HG03342 (cell line): ENCODE results near the gene LZTS3.
"Not testable (repeated sequence)": the region's sequence is repeated elsewhere in the genome, so short reads cannot be mapped to it uniquely, and the experiment has no call there.

Experiments
- ATAC-seq: cut with Tn5 transposase; IDR thresholded peaks from one replicate; pipeline ENCODE4 v1.9.1; 2021; ENCODE audit warnings: mild to moderate bottlenecking, moderate library complexity; ENCODE audit not compliant: unreplicated experiment

LZTS3 gene

DNA sequence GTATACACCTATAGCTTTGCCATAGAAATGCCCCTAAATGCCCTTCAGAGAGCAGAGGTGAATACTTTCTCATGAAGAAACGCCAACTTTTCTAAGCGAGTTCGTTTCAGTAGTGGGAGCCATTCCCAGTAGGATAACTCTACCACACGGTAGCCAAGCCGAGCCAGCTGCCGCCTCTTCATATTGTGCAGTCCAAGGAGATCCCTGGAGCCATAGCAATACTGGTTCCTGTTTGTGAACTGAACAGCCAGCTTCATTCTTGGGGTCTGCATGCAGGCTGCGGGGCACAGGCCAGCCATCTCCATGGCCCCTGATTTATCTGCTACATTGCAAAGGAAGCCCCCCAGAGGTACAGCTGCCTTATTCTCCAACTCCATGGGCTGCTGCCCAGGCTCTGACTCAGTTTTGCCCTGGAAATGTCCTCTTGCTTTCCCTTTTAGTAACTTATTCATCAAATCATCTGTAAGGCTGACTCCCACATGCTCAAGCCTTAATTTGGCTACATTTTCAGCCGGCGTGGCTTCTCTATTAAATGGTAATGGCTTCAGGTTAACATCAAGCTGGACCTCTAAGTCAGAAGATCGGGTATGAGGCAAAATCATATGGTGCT lies 26.5 kb downstream of the LZTS3 start:
- no peak for ATAC-seq

DNA sequence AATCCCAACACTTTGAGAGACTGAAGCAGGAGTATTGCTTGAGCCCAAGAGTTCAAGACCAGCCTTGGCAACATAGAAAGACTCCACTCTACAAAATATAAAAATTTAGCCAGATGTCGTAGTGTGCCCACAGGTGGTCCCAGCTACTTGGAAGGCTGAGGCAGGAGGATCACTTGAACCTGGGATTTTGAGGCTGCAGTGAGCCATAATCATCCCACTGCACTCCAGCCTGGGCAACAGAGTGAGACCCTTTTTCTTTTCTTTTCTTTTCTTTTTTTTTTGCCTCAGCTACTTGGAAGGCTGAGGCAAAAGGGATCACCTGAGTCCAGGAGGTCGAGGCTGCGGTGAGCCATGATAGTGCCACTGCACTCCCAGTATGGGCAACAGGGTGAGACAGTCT lies 31.6 kb downstream of the LZTS3 start:
- ATAC-seq: no peak

DNA sequence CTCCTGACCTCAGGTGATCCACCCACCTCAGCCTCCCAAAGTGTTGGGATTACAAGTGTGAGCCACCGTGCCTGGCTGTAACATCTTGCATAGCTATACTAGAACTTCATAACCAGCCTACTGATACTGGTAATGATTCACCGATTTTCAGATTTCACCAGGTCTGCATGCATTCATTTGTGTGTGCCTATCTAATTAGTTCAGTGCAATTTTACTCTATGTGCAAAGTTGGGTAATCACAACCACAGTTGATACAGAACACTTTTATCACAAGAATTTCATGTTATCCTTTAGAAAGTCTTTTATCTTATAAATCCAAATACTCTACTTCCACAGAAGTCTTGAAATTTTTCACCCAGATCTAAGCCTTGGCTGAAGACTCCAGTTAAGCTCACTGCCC lies 35.9 kb downstream of the LZTS3 start:
- ATAC-seq: no peak

DNA sequence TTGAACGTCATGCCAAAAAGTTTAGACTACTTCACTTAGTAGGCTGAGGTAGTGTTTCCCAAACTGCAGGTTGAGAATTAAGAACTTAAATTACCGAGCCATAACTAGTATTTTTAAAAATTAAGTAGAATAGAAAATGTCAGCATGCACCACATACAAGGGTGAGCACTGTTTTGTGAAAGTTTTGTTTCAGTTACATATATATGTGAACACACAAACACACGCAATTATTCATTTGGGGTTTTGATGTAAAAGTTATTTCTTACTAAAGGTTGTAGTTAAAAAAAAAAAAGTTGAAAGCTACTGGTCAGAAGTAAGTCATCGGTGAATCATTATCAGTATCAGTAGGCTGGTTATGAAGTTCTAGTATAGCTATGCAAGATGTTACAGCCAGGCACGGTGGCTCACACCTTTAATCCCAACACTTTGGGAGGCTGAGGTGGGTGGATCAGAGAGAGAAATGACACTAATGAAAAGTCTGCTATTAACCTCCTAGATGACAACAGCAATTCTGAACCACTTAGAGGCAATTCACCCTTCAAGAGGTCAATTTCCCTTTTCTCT lies 37.8 kb downstream of the LZTS3 start:
- no peak for ATAC-seq

DNA sequence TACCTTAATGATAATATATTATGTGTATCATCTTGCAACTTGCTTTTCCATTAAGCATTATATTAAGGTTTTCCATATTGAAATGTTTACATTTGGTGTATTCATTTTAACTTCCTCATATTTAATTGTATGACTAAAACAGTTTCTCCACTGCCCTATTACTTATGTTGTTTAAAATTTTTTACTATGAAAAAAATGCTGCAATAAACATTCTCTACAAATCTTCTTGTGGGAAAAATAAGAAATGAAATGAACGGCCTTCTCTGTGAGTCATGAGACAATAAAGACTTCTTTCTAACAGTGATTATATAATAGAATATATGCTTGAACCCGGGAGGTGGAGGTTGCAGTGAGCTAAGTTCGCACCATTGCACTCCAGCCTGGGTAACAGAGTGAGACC lies 39.2 kb downstream of the LZTS3 start:
- no peak for ATAC-seq

DNA sequence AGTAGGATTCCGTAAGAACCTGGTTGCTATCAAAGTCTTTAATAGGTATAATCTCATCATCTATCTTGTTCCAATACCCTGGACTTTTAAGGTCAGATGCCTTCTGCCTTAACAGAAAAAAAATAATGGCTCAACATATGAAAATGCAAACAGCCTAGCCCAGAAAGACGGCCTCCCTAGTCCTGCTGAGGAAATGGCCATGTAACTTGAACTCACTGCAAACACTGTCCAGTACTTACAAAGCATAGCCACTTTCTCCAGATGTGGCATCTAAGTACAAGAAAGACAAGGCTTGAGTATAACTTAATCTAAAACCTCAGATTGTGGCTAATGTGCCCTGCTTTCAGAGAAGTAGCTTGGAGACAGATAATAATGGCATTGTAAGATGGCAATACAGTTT lies 40.2 kb downstream of the LZTS3 start:
- ATAC-seq: no peak

DNA sequence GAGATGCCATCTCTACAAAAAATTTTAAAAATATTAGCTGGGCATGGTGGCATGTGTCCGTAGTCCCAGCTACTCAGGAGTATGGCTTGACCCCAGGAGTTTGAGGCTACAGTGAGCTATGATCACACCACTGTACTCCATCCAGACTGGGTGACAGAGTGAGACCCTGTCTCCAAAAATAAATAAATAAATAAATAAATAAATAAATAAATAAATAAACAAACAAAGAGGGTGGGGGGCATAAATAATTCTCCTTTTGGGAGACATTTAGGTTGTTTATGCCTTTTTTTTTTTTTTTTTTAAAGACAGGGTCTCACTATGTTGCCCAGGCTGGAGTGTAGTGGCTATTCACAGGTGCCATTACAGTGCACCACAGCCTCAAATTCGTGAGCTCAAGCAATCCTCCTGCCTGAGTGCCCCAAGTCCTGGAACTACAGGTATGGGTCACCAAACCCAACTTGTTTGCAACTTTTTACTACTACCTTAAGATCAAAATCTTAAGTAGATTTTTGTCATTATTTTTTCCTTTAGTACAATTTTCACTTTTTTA lies 43.2 kb downstream of the LZTS3 start:
- ATAC-seq: no peak

DNA sequence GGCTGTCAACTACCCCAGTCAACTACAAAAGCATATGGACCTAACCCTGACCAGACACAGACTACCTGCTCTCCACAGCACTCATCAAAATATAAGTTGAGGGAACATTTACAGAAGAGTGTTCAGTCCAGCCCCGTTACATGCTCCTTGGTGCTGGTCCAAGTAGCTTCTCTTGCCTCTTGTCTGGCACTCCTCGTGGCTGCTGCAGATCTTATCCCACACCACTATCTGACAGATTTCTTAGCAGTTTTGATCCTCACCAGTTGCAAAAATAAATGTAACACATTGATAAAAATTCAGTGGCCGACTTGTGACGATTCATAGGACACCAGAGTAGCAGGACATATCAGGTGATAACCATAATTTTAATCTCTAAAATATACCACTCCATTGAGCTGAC lies 44.3 kb downstream of the LZTS3 start:
- ATAC-seq: no peak

DNA sequence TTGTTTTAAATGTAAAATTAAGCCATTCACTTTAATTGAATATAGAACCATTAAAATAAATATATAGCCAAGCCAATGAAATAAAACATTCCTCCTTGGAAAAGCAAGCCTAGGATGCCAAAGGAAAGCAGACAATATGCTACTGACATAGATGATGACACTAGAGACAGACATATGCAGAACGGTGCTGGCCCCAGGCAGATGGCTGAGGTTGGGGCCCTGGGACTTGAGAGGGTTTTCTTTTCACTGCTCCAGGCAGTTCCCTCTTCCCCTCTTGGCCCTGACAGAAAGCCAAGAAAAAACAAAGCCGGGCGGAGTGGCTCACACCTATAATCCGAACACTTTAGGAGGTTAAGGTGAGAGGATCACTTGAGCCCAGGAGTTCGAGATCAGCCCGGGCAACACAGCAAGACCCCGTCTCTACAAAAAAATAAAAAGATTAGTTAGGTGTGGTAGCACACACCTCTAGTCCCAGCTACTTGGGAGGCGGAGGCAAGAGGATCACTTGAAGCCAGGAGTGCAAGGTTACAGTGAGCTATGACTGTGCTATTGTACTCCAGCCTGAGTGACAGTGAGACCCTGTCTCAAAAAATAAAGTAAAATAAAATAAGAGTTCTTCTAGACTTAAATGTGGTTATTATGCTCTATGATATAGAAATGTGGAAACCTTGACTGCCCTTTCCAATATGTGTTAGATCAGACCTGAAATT lies 44.9 kb downstream of the LZTS3 start:
- no peak for ATAC-seq

DNA sequence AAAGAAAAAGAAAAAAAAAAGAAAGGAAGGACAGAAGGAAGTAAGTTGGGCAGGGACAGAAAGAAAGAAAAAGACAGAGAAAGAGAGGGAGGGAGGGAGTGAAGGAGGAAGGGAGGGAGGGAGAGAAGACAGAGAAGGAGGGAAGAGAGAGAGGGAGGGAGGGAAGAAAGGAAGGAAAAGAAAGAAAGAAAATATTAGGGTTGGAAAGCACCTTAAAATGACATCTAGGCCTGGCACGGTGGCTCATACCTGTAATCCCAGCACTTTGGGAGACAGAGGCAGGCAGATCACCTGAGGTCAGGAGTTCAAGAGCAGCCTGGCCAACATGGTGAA lies 46.9 kb downstream of the LZTS3 start:
- no peak for ATAC-seq

DNA sequence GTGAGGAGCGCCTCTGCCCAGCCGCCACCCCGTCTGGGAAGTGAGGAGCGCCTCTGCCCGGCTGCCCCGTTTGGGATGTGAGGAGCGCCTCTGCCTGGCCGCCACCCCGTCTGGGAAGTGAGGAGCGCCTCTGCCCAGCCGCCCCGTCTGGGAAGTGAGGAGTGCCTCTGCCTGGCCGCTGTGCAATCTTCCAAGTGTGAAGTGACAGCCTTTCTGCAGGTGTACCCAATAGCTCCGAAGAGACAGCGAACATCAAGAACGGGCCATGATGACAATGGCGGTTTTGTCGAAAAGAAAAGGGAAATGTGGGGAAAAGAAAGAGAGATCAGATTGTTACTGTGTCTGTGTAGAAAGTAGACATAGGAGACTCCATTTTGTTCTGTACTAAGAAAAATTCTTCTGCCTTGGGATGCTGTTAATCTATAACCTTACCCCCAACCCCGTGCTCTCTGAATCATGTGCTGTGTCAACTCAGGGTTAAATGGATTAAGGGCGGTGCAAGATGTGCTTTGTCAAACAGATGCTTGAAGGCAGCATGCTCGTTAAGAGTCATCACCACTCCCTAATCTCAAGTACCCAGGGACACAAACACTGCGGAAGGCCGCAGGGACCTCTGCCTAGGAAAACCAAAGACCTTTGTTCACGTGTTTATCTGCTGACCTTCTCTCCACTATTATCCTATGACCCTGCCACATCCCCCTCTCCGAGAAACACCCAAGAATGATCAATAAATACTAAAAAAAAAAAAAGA lies 47.4 kb downstream of the LZTS3 start:
- ATAC-seq: not testable (repeated sequence)

DNA sequence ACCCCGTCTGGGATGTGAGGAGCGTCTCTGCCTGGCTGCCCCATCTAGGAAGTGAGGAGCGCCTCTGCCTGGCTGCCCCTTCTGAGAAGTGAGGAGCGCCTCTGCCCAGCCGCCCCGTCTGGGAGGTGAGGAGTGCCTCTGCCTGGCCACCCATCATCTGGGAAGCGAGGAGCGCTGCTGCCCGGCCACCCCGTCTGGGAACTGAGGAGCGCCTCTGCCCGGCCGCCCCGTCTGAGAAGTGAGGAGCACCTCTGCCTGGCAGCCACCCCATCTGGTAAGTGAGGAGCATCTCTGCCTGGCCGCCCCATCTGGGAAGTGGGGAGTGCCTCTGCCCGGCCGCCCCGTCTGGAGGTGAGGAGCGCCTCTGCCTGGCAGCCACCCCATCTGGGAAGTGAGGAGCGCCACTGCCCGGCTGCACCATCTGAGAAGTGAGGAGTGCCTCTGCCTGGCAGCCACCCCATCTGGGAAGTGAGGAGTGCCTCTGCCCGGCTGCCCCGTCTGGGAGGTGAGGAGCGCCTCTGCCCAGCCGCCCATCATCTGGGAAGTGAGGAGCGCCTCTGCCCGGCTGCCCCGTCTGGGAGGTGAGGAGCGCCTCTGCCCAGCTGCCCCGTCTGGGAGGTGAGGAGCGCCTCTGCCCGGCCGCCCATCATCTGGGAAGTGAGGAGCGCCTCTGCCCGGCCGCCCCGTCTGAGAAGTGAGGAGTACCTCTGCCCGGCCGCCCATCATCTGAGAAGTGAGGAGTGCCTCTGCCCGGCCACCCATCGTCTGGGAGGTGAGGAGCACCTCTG lies 48.4 kb downstream of the LZTS3 start:
- not testable (repeated sequence) for ATAC-seq

DNA sequence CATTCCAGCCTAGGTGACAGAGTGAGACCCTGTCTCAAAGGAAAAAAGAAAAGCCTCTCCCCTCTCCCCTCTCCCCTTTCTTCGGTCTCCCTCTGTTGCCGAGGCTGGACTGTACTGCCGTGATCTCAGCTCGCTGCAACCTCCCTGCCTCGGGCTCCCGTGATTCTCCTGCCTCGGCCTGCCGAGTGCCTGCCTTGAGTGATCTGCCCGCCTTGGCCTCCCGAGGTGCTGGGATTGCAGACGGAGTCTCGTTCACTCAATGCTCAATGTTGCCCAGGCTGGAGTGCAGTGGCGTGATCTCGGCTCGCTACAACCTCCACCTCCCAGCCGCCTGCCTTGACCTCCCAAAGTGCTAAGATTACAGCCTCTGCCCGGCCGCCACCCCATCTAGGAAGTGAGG lies 49.2 kb downstream of the LZTS3 start:
- ATAC-seq: not testable (repeated sequence)

DNA sequence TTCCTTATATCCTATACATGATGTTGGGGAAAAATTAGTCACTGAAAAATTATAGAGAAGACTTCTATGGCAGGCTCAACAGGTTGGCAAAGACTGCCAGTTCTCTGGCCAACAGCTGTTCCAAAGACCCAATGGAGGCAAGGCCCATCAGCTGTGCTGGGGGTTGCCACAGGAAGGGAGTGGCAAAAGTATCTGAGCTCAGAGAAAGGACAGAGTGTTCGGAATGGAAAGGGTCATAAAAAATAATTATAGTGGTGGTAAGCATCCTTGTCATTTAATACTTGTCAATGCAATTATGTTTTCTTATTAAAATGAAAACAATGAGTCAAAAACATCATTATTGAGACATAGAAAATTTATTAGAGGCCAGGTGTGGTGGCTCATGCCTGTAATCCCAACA lies 49.8 kb downstream of the LZTS3 start:
- no peak for ATAC-seq

DNA sequence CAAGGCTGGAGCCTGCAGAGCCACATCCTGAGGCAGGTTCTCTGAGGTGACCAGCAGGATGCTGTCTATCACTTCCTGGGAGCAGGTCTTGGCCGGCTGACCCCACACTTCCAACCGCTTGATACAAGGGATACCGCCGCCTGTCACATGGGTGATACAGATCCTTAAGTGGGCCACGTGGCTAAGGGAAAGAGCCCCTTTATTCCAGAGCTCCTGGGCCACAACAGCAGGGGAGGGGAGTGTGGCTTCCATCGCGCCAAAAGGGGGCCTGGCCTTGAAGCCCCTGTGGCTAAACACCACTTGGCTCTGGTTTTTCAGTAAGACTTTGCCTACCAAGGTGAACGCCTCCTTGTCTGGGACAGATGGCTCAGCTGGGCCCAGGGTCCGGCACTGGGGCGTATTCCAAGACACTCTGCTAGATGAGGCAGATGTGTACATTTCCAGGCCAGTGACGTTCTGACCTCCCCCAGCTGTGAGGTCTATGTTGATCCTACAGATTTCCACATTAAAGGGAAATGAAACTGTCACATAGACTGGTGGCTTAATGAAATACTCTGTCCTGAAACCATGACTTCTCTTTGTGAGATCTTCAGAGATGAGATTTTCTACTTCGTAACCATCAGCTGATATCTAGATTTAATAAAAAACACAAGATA lies 51.3 kb downstream of the LZTS3 start:
- no peak for ATAC-seq

DNA sequence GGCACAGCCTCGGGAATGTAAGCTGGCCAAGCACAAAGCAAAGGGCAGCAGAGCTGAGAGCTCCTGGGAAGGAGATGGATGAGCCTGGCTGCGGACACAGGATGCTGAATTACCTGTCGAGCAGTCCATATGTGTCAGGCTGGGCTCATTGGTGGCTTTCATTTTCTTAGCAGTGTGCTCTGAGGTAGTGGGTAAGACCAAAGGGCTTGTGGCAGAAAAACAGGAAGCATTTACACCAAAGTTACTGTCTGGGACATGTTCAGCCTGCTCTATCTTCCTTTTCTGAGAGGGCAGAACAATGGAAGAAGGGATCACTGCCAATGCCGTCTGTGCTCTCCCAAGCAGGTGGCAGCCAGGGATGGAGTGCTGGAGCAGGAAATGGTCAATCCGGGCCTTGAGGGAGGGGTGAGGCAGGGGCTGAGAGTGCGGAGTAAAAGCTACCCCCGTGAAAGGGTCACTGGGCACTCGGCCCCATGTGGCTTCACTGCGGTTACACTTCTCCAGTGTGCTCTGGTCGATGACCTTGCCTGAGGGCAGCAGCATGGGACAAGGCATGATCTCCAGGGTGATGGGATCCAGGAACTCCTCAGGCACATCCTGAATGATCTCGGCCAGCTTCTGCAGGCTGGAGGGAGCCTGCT lies 52.0 kb downstream of the LZTS3 start:
- no peak for ATAC-seq

DNA sequence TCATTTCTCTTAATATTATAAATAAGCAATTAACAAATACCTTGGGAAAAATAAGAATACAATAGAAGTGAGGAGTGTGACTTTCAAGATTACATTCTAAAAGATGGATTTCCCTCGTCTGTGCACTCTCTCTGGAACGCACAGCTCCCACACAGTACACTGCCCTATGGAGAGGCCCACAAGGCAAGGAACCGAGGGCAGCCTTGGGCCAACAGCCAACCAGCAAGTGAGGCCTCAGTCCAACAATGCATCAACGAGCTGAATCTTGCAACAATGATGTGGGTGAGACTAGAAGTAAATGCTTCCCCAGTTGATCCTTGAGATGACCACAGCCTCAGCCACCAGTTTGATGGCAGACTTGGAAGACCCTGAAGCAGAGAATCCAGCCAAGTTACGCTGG lies 54.3 kb downstream of the LZTS3 start:
- no peak for ATAC-seq

DNA sequence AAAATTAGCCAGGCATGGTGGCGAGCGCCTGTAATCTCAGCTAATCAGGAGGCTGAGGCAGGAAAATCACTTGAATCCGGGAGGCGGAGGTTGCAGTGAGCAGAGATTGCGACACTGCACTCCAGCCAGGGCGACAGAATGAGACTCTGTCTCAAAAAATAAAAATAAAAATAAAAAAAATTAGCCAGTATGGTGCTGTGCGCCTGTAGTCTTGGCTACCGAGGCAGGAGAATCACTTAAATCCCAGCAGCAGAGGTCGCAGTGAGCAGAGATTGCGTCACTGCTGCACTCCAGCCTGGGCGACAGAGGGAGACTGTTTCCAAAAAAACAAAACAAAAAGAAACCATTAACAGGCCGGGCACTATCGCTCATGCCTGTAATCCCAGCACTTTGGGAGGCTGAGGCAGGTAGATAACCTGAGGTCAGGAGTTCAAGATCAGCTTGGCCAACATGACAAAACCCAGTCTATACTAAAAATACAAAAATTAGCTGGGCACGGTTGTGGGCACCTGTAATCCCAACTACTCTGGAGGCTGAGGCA lies 55.4 kb downstream of the LZTS3 start:
- ATAC-seq: peak; percentile 66

DNA sequence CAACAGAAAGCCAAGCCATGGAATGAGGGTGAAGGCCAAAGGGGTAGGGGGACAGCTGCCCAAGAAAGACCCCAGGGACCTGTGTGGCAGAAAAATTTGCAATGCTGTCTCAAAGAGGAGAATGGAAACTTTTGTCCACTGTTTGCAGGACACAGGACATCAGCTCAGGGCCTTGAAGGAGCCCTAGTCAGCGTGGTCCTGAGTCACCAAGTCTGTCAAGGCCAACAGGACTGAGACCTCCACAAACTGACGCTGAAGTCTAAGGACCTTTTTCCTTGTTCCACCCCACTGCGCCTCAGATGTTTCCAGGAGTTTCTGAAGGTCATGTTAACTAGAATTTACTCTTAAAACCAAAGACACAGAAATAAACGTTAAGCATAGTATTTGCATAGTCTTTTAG lies 57.0 kb downstream of the LZTS3 start:
- ATAC-seq: no peak
